PFSK-1 (cell line): ENCODE data around the gene NPAS2.

Source experiments
- FOXP2 ChIP-seq: optimal IDR thresholded peaks from 2 replicates; pipeline ENCODE3; 2011; ENCODE audit warnings: borderline replicate concordance, control low read depth, inconsistent platforms; ENCODE audit not compliant: insufficient read depth; ENCODE audit errors: extremely low read length, extremely low read depth
- POLR2AphosphoS5 ChIP-seq: IDR thresholded peaks from 2 replicates; pipeline ENCODE4 v1.6.1; 2012; ENCODE audit warnings: low read depth, mild to moderate bottlenecking, control low read depth, low read length, moderate library complexity
- REST ChIP-seq, 2 experiments: IDR thresholded peaks; 2 replicates each; pipeline versions ENCODE4 v1.6.1 to v1.8.0; 2011 to 2012; ENCODE audit warnings: low read depth in 2 of 2, low read length in 2 of 2, control low read depth in 1 of 2, inconsistent platforms in 1 of 2, mild to moderate bottlenecking in 1 of 2, moderate library complexity in 1 of 2; ENCODE audit not compliant: insufficient read depth in 1 of 2
- SIN3A ChIP-seq: IDR thresholded peaks from 2 replicates; pipeline ENCODE4 v1.6.1; 2012; ENCODE audit warnings: mild to moderate bottlenecking, low read length, moderate library complexity, borderline replicate concordance; ENCODE audit not compliant: insufficient read depth
- TAF1 ChIP-seq: IDR thresholded peaks from 2 replicates; pipeline ENCODE4 v1.6.1; 2012; ENCODE audit warnings: low read length, control low read depth, borderline replicate concordance; ENCODE audit not compliant: insufficient read depth

The NPAS2 gene

GRCh38 chr2:100857915-100858314, 38.0 kb downstream of the NPAS2 start:
- no peak for TF ChIP-seq SIN3A
- no peak for TF ChIP-seq REST (IDR thresholded peaks at IDR 0.05; ENCODE audit: insufficient read depth in 1 of 2, low read depth in 2 of 2, low read length in 2 of 2)
- TF ChIP-seq POLR2AphosphoS5, result no peak
- no peak for TF ChIP-seq FOXP2
- TF ChIP-seq TAF1, result no peak

GRCh38 chr2:100859902-100860301, 40.0 kb downstream of the NPAS2 start:
- TF ChIP-seq REST (IDR thresholded peaks at IDR 0.05; ENCODE audit: insufficient read depth in 1 of 2, low read depth in 2 of 2, low read length in 2 of 2) (no peak), POLR2AphosphoS5 (no peak), FOXP2 (no peak), TAF1 (no peak), SIN3A (no peak)

- TF ChIP-seq FOXP2 (no peak), POLR2AphosphoS5 (no peak), REST (IDR thresholded peaks at IDR 0.05; ENCODE audit: insufficient read depth in 1 of 2, low read depth in 2 of 2, low read length in 2 of 2) (no peak), SIN3A (no peak), TAF1 (no peak)
Measured at GRCh38 chr2:100861340-100861739, 41.4 kb downstream of the NPAS2 start.

GRCh38 chr2:100862081-100862480, 42.1 kb downstream of the NPAS2 start:
- no peak for TF ChIP-seq TAF1
- no peak for TF ChIP-seq REST (IDR thresholded peaks at IDR 0.05; ENCODE audit: insufficient read depth in 1 of 2, low read depth in 2 of 2, low read length in 2 of 2)
- TF ChIP-seq POLR2AphosphoS5, result no peak
- no peak for TF ChIP-seq FOXP2
- no peak for TF ChIP-seq SIN3A

- TF ChIP-seq POLR2AphosphoS5, result no peak
- TF ChIP-seq SIN3A, result no peak
Measured at GRCh38 chr2:100865816-100866460, 46.0 kb downstream of the NPAS2 start.
